ENCODE measurements around the gene FRZB.
A peak's percentile ranks its signal among the peaks of the same experiment; 100 is the strongest.

Gene FRZB

DNA sequence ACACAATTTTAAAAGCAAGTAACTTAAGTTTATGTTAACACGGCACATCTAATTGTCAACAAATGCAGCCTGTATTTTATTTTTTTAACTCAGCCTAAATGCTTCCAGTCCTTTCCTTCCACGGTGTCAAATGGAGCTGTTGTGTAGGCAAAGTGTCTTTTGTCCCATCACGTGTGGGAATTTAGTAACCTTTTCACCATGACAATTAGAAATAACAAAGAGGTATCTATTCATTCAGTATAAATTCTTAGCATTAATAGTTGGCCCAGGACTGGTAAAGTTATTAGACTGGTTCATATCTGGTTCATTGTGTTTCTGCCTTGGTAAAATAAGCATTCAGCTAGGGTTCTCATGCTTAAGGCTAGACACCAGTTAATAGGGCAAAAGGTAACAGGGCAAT, 47.9 kb downstream of the FRZB start:
- no peak for FAIRE-seq
- TF ChIP-seq, protein P1, sequence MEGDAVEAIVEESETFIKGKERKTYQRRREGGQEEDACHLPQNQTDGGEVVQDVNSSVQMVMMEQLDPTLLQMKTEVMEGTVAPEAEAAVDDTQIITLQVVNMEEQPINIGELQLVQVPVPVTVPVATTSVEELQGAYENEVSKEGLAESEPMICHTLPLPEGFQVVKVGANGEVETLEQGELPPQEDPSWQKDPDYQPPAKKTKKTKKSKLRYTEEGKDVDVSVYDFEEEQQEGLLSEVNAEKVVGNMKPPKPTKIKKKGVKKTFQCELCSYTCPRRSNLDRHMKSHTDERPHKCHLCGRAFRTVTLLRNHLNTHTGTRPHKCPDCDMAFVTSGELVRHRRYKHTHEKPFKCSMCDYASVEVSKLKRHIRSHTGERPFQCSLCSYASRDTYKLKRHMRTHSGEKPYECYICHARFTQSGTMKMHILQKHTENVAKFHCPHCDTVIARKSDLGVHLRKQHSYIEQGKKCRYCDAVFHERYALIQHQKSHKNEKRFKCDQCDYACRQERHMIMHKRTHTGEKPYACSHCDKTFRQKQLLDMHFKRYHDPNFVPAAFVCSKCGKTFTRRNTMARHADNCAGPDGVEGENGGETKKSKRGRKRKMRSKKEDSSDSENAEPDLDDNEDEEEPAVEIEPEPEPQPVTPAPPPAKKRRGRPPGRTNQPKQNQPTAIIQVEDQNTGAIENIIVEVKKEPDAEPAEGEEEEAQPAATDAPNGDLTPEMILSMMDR (IDR thresholded peaks at IDR 0.05; ENCODE audit: insufficient read depth, missing control alignments), result no peak
- no peak for DNase-seq (ENCODE audit: insufficient read length, low spot score)

DNA sequence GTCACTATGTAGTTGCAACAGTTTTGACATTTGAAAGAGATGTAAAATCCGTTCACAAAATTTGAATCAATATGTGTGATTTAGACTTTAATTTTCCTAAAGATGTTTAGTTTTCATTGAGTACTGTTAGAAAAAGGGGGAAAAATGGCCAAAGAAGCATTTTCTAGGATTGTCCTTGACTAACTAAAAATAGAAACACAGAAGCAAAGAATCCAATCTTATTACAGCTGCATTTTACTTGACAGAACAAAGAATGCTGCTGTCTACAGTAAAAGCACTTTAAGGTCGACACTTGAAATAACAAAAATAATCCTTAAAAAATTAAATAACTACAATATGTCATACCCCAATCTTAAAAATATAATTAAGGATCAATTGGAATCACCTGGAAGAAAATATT, 48.9 kb downstream of the FRZB start:
- TF ChIP-seq, protein P1 (IDR thresholded peaks at IDR 0.05; ENCODE audit: insufficient read depth, missing control alignments), result no peak
- FAIRE-seq (peak; percentile 21), DNase-seq (ENCODE audit: insufficient read length, low spot score) (no peak)

DNA sequence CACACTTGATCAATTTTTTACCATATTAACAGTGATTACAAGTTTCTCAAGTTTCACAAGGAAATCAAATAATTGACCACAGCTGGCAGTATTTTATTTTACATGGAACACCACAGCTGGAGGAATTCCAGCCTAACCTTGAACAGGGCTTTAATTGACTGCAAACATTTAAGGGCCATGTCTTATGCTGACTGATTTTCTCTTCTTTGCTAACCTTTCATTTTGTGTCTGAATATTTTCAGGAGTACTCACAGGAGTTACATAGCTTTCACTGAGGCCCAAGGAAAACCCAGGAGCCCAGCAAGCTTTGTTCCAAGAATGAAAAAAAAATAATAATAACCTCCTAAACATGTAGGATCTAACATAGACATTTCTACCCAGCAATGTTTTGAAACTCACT, 49.6 kb downstream of the FRZB start:
- TF ChIP-seq, protein P1 (IDR thresholded peaks at IDR 0.05; ENCODE audit: insufficient read depth, missing control alignments), result no peak
- DNase-seq (ENCODE audit: insufficient read length, low spot score), result no peak
- FAIRE-seq, result no peak

DNA sequence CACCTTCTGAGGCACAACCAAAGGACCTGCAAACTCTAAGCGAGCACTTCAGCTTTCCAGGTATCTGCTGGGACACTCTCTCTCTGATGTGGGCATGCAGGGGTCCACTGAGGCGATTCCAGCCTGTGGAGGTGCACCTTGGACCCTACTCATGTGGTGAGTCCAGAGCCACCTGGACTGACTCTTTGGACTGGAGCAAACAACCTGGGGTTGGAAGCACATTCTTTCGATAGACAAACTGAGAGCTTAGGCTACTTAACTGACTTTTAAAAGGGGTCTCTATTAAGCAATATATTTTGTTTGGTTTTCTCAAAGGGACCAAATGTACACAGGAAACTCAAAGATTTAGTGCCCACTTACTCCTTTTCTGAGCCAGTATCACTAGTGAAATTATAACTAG, 51.6 kb downstream of the FRZB start:
- no peak for DNase-seq (ENCODE audit: insufficient read length, low spot score)
- TF ChIP-seq, protein P1 (IDR thresholded peaks at IDR 0.05; ENCODE audit: insufficient read depth, missing control alignments), result no peak
- no peak for FAIRE-seq

DNA sequence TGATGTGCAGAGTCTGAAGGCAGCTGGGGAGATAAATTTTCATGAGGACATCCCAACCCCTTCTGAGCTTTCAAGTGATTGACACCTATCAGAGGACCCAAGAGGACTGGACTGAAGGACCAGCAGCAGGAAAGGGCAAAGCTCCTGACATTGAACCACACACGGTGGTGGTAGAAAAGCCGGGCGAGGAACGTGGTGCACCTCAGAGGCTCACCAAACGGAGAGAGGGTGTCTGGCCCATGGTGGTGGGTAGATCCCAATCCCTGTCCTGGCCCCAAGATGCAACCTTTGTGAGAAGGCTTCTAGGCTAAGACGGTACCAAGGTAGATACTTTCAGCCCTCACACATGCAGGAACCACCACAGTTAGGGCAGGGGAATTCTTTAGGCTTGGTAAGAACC, 52.1 kb downstream of the FRZB start:
- FAIRE-seq (no peak), DNase-seq (ENCODE audit: insufficient read length, low spot score) (no peak)
- TF ChIP-seq, protein P1 (IDR thresholded peaks at IDR 0.05; ENCODE audit: insufficient read depth, missing control alignments), result no peak

DNA sequence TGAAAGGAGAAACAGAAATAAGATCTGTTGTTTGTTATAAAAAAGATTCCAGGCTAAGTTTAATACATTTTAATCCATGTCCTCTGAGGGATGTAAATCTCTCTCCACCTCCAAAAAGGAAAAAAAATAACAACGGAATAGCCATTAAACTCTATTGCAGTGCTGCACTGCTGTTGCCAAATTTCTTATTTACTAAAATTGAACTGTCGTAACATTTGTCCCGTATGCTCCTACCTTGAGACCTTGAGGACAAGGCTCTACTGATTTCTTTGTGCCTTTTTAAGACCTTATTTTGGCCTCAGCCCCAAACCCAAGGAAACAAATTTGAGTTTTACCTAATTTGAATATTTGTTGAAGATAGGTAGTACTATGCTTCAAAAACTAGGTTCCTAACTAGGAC, 56.4 kb downstream of the FRZB start:
- FAIRE-seq, result no peak
- no peak for DNase-seq (ENCODE audit: insufficient read length, low spot score)

DNA sequence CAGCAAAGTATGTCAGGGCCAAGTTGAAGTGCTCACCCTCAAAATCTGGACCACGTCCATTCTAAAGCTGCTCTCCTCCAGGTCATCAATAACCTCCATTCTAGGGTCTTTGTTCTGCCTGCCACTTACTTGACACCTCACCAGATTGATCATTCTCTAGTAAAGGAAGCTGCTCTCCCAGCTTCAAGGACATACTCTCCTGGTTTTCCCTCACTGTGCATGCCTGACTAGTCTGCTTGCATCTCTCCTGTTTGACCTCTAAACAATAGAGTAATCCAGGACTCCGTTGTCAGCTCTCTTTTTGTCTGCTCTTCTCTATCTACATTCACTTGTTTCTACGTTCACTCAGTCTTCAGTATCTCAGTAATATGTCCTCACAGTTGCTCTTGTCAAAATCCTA, 59.1 kb downstream of the FRZB start:
- FAIRE-seq (no peak), DNase-seq (ENCODE audit: insufficient read length, low spot score) (no peak)
- TF ChIP-seq, protein P1 (IDR thresholded peaks at IDR 0.05; ENCODE audit: insufficient read depth, missing control alignments), result no peak

More for the DNA sequence above, 56.4 kb downstream of the FRZB start:
- TF ChIP-seq, protein P1 (IDR thresholded peaks at IDR 0.05; ENCODE audit: insufficient read depth, missing control alignments), result no peak
